Trophoblast cell (in vitro differentiated cells and primary cell): ENCODE results near the gene TKTL1.
"Not testable (repeated sequence)": the region's sequence is repeated elsewhere in the genome, so short reads cannot be mapped to it uniquely, and the experiment has no call there.

Experiments
- DNase-seq, 2 donors: peaks; one replicate each; pipeline ENCODE4 v3.0.0-alpha.2; 2016
- H2AFZ ChIP-seq: 2 replicates; pipeline ENCODE4 v1.6.1; 2013; ENCODE audit warnings: low read length, moderate library complexity, mild to moderate bottlenecking; ENCODE audit not compliant: insufficient read depth, poor library complexity
- H2AK5ac ChIP-seq: 2 replicates; pipeline ENCODE4 v1.6.1; 2013; ENCODE audit warnings: mild to moderate bottlenecking, low read length
- H2BK120ac ChIP-seq: 2 replicates; pipeline ENCODE4 v1.6.1; 2013; ENCODE audit warnings: low read length, mild to moderate bottlenecking, moderate library complexity; ENCODE audit not compliant: insufficient read depth, poor library complexity
- H2BK12ac ChIP-seq: 2 replicates; pipeline ENCODE4 v1.6.1; 2013; ENCODE audit warnings: mild to moderate bottlenecking, low read length, moderate library complexity
- H2BK5ac ChIP-seq: 2 replicates; pipeline ENCODE4 v1.6.1; 2013; ENCODE audit warnings: low read length, low read depth, moderate library complexity, mild to moderate bottlenecking; ENCODE audit not compliant: poor library complexity
- H3K14ac ChIP-seq: 2 replicates; pipeline ENCODE4 v1.6.1; 2013; ENCODE audit warnings: mild to moderate bottlenecking, low read length
- H3K18ac ChIP-seq: 2 replicates; pipeline ENCODE4 v1.6.1; 2013; ENCODE audit warnings: mild to moderate bottlenecking, low read length
- H3K23ac ChIP-seq: 2 replicates; pipeline ENCODE4 v1.6.1; 2013; ENCODE audit warnings: low read length
- H3K27ac ChIP-seq: 2 replicates; pipeline ENCODE4 v1.5.1; 2013; ENCODE audit warnings: low read depth, mild to moderate bottlenecking, inconsistent platforms, low read length, moderate library complexity
- H3K27me3 ChIP-seq: 2 replicates; pipeline ENCODE4 v1.6.1; 2013; ENCODE audit warnings: inconsistent platforms, mild to moderate bottlenecking, low read length, moderate library complexity; ENCODE audit not compliant: insufficient read depth
- H3K36me3 ChIP-seq, 2 experiments: 1 replicate in 1 of 2; 2 replicates in 1 of 2; pipeline ENCODE4 v1.6.1; 2013; ENCODE audit warnings: low read length in 2 of 2, mild to moderate bottlenecking in 2 of 2, moderate library complexity in 1 of 2; ENCODE audit not compliant: insufficient read depth in 2 of 2, control insufficient read depth in 1 of 2
- H3K4ac ChIP-seq: 2 replicates; pipeline ENCODE4 v1.6.1; 2013; ENCODE audit warnings: low read depth, mild to moderate bottlenecking, low read length, moderate library complexity
- H3K4me1 ChIP-seq, 2 experiments: 1 replicate in 1 of 2; 2 replicates in 1 of 2; pipeline ENCODE4 v1.6.1; 2013; ENCODE audit warnings: low read length in 2 of 2, mild to moderate bottlenecking in 2 of 2, moderate library complexity in 1 of 2; ENCODE audit not compliant: insufficient read depth in 2 of 2, control insufficient read depth in 1 of 2
- H3K4me2 ChIP-seq: 2 replicates; pipeline ENCODE4 v1.6.1; 2013; ENCODE audit warnings: inconsistent platforms, mild to moderate bottlenecking, low read length, moderate library complexity
- H3K4me3 ChIP-seq: 2 replicates; pipeline ENCODE4 v1.5.1; 2013; ENCODE audit warnings: mild to moderate bottlenecking, low read depth, low read length, inconsistent platforms
- H3K79me1 ChIP-seq: one replicate; pipeline ENCODE4 v1.6.1; 2013; ENCODE audit warnings: low read length
- H3K79me2 ChIP-seq: 2 replicates; pipeline ENCODE4 v1.6.1; 2013; ENCODE audit warnings: low read length, mild to moderate bottlenecking; ENCODE audit not compliant: control insufficient read depth, insufficient read depth, poor library complexity
- H3K9ac ChIP-seq: 2 replicates; pipeline ENCODE4 v1.6.1; 2013; ENCODE audit warnings: mild to moderate bottlenecking, low read length
- H3K9me3 ChIP-seq: 2 replicates; pipeline ENCODE4 v1.6.1; 2013; ENCODE audit warnings: low read depth, mild to moderate bottlenecking, control low read depth, inconsistent platforms, low read length; ENCODE audit not compliant: insufficient read depth
- H4K12ac ChIP-seq: 2 replicates; pipeline ENCODE4 v1.6.1; 2013; ENCODE audit warnings: low read depth, mild to moderate bottlenecking, low read length, moderate library complexity
- H4K8ac ChIP-seq: 2 replicates; pipeline ENCODE4 v1.6.1; 2013; ENCODE audit warnings: low read depth, mild to moderate bottlenecking, low read length, moderate library complexity
- H4K91ac ChIP-seq: one replicate; pipeline ENCODE4 v1.6.1; 2013; ENCODE audit warnings: low read depth, mild to moderate bottlenecking, low read length, moderate library complexity
- WGBS: extraction: QIAGEN DNeasy Blood & Tissue Kit; methylation state at CpG from one replicate; pipeline ENCODE4 v1.1.7; 2013; ENCODE audit warnings: missing lambda C conversion rate; ENCODE audit not compliant: insufficient read length, insufficient coverage; ENCODE audit errors: extremely low coverage; 5-methylcytosine and 5-hydroxymethylcytosine counted together

Gene TKTL1

DNA sequence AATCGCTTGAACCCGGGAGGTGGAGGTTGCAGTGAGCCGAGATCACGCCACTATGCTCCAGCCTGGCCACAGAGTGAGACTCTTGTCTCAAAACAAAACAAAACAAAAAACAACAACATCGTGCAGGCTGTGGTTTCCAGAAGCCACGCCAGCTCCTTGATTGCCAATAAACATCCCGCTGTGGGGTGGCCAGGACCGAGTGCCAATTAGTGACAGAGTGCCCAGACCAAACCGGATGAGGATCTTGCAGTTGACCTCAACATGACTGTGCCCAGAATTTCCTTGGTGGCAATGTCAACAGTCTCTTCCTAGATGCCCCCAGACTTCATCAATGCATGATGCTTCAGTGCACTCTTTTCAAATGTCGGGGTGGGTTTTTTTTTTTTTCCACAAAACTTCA, 36.9 kb upstream of the TKTL1 start:
- H3K4me1 ChIP-seq, H3K18ac ChIP-seq, H3K4ac ChIP-seq, DNase-seq, H3K9me3 ChIP-seq, H4K12ac ChIP-seq, H4K91ac ChIP-seq, H3K27ac ChIP-seq, H3K27me3 ChIP-seq, H3K23ac ChIP-seq, H2AFZ ChIP-seq, H3K4me2 ChIP-seq, H3K36me3 ChIP-seq, H3K14ac ChIP-seq, H3K79me1 ChIP-seq, H3K9ac ChIP-seq, H2AK5ac ChIP-seq, H4K8ac ChIP-seq, H2BK5ac ChIP-seq, H2BK12ac ChIP-seq, H2BK120ac ChIP-seq, H3K79me2 ChIP-seq, H3K4me3 ChIP-seq: not testable (repeated sequence)
- WGBS, result no CpG with 5 or more reads among the region's 10 CpGs

DNA sequence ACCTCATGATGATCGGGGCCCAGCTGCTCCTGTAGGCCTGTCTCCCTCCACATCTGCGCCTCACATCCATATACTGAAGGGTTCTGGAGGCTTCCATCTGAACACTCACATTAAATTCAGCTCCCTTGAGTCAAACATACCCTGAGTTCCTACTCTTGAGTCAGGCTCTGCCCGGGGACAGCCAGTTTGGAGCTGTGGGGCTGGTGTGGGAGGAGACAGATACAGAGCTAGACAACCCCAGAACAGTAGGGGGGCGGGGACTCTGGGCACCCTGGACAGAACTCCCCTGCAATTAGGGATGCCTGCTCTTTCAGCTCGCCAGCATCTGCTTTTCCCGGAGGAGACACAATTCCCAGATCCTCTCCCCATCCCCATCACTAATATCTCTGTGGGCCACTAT, 32.5 kb upstream of the TKTL1 start:
- not testable (repeated sequence) for DNase-seq, H4K12ac ChIP-seq, H3K27me3 ChIP-seq, H3K9me3 ChIP-seq, H2AK5ac ChIP-seq, H4K8ac ChIP-seq, H3K14ac ChIP-seq, H3K79me1 ChIP-seq, H3K27ac ChIP-seq, H2BK12ac ChIP-seq, H3K4me1 ChIP-seq, H3K18ac ChIP-seq, H3K79me2 ChIP-seq, H3K36me3 ChIP-seq, H2AFZ ChIP-seq, H3K23ac ChIP-seq, H4K91ac ChIP-seq, H3K9ac ChIP-seq, H2BK120ac ChIP-seq, H3K4me2 ChIP-seq, H3K4ac ChIP-seq, H3K4me3 ChIP-seq, H2BK5ac ChIP-seq
- no CpG with 5 or more reads among the region's 6 CpGs for WGBS

DNA sequence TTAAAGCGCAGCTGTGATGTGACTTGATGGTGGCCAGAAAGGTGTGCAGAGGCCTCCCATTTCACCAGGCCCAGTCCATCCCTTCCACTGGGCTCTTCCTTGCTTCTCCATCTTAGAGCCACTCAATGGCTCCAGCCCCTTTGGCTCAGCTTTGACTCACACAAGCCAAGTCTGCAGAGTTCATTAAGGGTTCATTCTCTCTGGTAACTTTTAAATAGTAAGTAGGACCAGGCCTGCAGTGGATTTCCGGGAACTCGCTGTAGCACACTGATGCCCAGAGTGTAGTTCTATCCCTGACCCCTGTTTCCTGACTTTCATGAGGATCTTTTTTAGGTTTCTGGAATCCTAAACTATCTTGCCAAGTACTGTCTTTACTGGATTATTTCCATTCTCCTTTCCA, 26.4 kb upstream of the TKTL1 start:
- no CpG with 5 or more reads among the region's 3 CpGs for whole genome bisulfite sequencing
- DNase-seq, result not testable (repeated sequence)

DNA sequence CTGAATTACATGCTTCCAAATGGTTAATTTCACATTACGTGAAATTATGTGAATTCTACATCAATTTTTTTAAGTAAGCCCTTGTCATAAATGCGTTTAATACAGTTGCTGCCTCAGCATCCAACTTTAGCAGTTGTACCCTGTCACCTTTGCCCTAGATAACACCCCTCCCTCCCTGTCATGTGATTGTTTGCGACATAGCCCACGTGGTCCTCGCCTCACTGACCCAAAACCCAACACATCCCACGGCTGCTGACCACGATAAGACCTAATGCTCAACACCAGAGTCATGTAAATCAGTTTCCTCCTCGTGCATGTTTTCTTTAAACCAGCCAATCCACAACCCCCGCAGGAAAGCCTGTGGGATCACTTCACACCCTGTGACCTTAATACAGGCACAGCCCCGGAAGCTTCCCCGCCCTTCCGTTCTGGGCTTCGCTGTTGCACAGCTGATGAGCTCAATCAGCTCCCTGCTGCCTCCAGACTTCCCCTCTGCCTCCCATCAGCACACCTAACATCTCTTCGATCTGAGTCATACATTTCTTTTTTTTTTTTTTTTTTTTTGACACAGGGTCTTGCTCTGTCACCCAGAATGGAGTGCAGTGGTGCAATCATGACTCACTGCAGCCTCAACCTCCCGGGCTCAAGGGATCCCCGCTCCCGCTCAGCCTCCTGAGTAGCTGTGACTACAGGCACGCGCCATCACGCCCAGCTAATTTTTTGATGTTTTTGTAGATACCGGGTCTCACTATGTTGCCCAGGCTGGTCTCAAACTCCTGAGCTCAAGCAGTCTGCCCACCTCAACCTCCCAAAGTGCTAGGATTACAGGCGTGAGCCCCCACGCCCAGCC, 10.9 kb upstream of the TKTL1 start:
- not testable (repeated sequence) for H3K27me3 ChIP-seq, H2BK12ac ChIP-seq, H3K36me3 ChIP-seq, H2BK5ac ChIP-seq, H3K79me2 ChIP-seq, H4K12ac ChIP-seq, H3K27ac ChIP-seq, H3K4ac ChIP-seq, H3K4me2 ChIP-seq, H2AFZ ChIP-seq, H3K9me3 ChIP-seq, H4K91ac ChIP-seq, H3K18ac ChIP-seq, DNase-seq, H2AK5ac ChIP-seq, H3K79me1 ChIP-seq, H4K8ac ChIP-seq, H3K14ac ChIP-seq, H3K9ac ChIP-seq, H3K23ac ChIP-seq, H3K4me3 ChIP-seq, H2BK120ac ChIP-seq, H3K4me1 ChIP-seq
- no CpG with 5 or more reads among the region's 23 CpGs for WGBS

More for the DNA sequence above, 26.4 kb upstream of the TKTL1 start:
- H2BK120ac ChIP-seq, H3K4me3 ChIP-seq, H3K4me1 ChIP-seq, H2AK5ac ChIP-seq, H4K12ac ChIP-seq, H3K4me2 ChIP-seq, H3K4ac ChIP-seq, H3K23ac ChIP-seq, H3K27ac ChIP-seq, H4K91ac ChIP-seq, H2BK12ac ChIP-seq, H3K9ac ChIP-seq, H4K8ac ChIP-seq, H3K36me3 ChIP-seq, H3K18ac ChIP-seq, H3K79me1 ChIP-seq, H3K79me2 ChIP-seq, H2AFZ ChIP-seq, H3K9me3 ChIP-seq, H3K14ac ChIP-seq, H3K27me3 ChIP-seq, H2BK5ac ChIP-seq: not testable (repeated sequence)
